ENCODE results near the gene IRF7. TPM values are rescaled to one million over a fixed set of nuclear protein-coding genes. Genes with fewer than 3 reads are reported as not detected.
A peak's percentile ranks its signal among the peaks of the same experiment; 100 is the strongest.

Gene IRF7
- 10.3 TPM for total RNA-seq
- long read RNA-seq, transcript IRF7-205 (11 exons, 1,974 nt), result major isoform, 7 of 21 reads
- long read RNA-seq, partial matches to known transcripts, result 2 of 21 reads
- long read RNA-seq, other reads (novel, unspliced or antisense), result 9 of 21 reads

- Histone ChIP-seq H3K36me3 (peaks cover 32% of the 10 kb centered on the region), H3K9me3 (replicated peaks) (no peaks in the 10 kb centered on the region), H3K27ac (replicated peaks) (peak within 1 kb of the TSS; percentile 98), H3K4me1 (peaks cover 51% of the 10 kb centered on the region), H3K27me3 (ENCODE audit: low read depth) (no peaks in the 10 kb centered on the region), H3K4me3 (peak within 1 kb of the TSS; percentile 87)
- no peak for TF ChIP-seq CTCF (IDR thresholded peaks at IDR 0.05; ENCODE audit: borderline replicate concordance)
- intact Hi-C loops (cut with micrococcal nuclease), result no loop called here
- DNase-seq, result peak; percentile 97
Measured at GRCh38 chr11:615504-616319, at the start of gene IRF7. Gene IRF7 (minus strand): TSS chr11:615950. CDS start chr11:615364, 586 bp downstream.

GRCh38 chr11:665062-665703 is 49.4 kb upstream of the IRF7 start:
- TF ChIP-seq CTCF (IDR thresholded peaks at IDR 0.05; ENCODE audit: borderline replicate concordance), result no peak
- intact Hi-C loops (cut with micrococcal nuclease), result loop anchor here (10.0 kb wide), 1 partner anchor 60 kb away; no protein-coding TSS in a partner anchor
- H3K9me3 ChIP-seq (replicated peaks), result no peaks in the 10 kb centered on the region
- H3K4me1 ChIP-seq, result peaks cover 24% of the 10 kb centered on the region
- H3K27me3 ChIP-seq (ENCODE audit: low read depth), result no peaks in the 10 kb centered on the region
- peak overlapping the region; percentile 60 for H3K27ac ChIP-seq (replicated peaks)
- H3K36me3 ChIP-seq, result peaks cover 19% of the 10 kb centered on the region
- DNase-seq, result no peak
- no peak overlapping the region for H3K4me3 ChIP-seq

- Histone ChIP-seq H3K27ac (replicated peaks) (no peak overlapping the region), H3K36me3 (peaks cover 38% of the 10 kb centered on the region), H3K4me3 (no peak overlapping the region), H3K9me3 (replicated peaks) (no peaks in the 10 kb centered on the region), H3K4me1 (peaks cover 24% of the 10 kb centered on the region), H3K27me3 (ENCODE audit: low read depth) (no peaks in the 10 kb centered on the region)
- peak; percentile 77 for TF ChIP-seq CTCF (IDR thresholded peaks at IDR 0.05; ENCODE audit: borderline replicate concordance)
- DNase-seq, result peak; percentile 59
- intact Hi-C loops (cut with micrococcal nuclease), result loop anchor here (10.0 kb wide), 1 partner anchor 62 kb away; no protein-coding TSS in a partner anchor
Measured at GRCh38 chr11:662689-663274, 47.0 kb upstream of the IRF7 start.

GRCh38 chr11:660681-661444 is 45.1 kb upstream of the IRF7 start:
- Histone ChIP-seq H3K36me3 (peaks cover 47% of the 10 kb centered on the region), H3K27ac (replicated peaks) (peak overlapping the region; percentile 10), H3K4me3 (no peak overlapping the region), H3K4me1 (peaks cover 20% of the 10 kb centered on the region), H3K27me3 (ENCODE audit: low read depth) (no peaks in the 10 kb centered on the region), H3K9me3 (replicated peaks) (no peaks in the 10 kb centered on the region)
- TF ChIP-seq CTCF (IDR thresholded peaks at IDR 0.05; ENCODE audit: borderline replicate concordance), result no peak
- DNase-seq, result no peak
- intact Hi-C loops (cut with micrococcal nuclease), result loop anchor here (10.0 kb wide), 1 partner anchor 64 kb away; no protein-coding TSS in a partner anchor

- no peaks in the 10 kb centered on the region for H3K27me3 ChIP-seq (ENCODE audit: low read depth)
- no peak for TF ChIP-seq CTCF (IDR thresholded peaks at IDR 0.05; ENCODE audit: borderline replicate concordance)
- peaks cover 50% of the 10 kb centered on the region for H3K36me3 ChIP-seq
- intact Hi-C loops (cut with micrococcal nuclease), result loop anchor here (10.0 kb wide), 1 partner anchor 65 kb away; no protein-coding TSS in a partner anchor
- H3K4me3 ChIP-seq, result no peak overlapping the region
- DNase-seq, result no peak
- peaks cover 15% of the 10 kb centered on the region for H3K4me1 ChIP-seq
- H3K9me3 ChIP-seq (replicated peaks), result no peaks in the 10 kb centered on the region
- H3K27ac ChIP-seq (replicated peaks), result no peak overlapping the region
Measured at GRCh38 chr11:660281-660680, 44.5 kb upstream of the IRF7 start.
